Measurements from ENCODE around the gene ESYT2. TPM values are rescaled to one million over a fixed set of nuclear protein-coding genes. Genes with fewer than 3 reads are reported as not detected.

ESYT2 gene
- total RNA-seq, 1 experiment from 2014 or later, result 39.0 TPM

DNA sequence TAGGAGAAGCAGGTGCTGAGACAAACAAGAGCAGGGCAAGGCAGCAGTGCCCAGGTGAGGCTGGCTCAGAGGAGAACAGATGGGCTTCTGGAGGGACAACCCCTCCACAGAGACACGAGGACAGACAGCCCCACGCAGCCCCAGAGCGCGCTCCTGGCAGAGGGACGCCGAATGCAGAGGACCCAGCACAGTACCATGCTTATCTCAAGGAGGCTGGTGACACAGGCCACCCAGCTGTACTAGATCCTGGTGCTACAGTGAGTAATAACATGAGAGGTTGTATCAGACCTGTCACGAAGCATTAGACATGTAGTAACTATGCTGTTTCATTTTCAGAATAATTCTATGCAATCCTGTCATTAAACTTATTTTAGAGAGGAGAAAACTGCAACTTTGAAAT lies 64.3 kb downstream of the ESYT2 start:
- Mint-ChIP-seq H3K9me3 (no peaks in the 10 kb centered on the region), H3K4me3 (no peak overlapping the region), H3K36me3 (ENCODE audit: insufficient read depth in 1 of 3, low read depth in 3 of 3) (peaks cover 5 to 43% (median 33%) of the 10 kb centered on the region in 3 experiments; a peak in 6 of 7 replicates), H3K27me3 (ENCODE audit: low read depth) (no peaks in the 10 kb centered on the region), H3K27ac (peak overlapping the region in 1 of 3 experiments; percentile 50; a peak in 1 of 7 replicates), H3K4me1 (peaks cover 4 to 6% of the 10 kb centered on the region in 2 experiments; a peak in 1 of 4 replicates)
- Histone ChIP-seq H3K18ac (ENCODE audit: insufficient read length, low read depth, low read length) (no peak overlapping the region), H3K14ac (ENCODE audit: insufficient read depth, low read length) (no peak overlapping the region), H2BK120ac (ENCODE audit: low read depth, low read length, poor library complexity, severe bottlenecking) (no peak overlapping the region), H3T11ph (ENCODE audit: low read length) (no peak overlapping the region), H3K56ac (ENCODE audit: insufficient read length, low read depth, low read length) (no peak overlapping the region), H2AFZ (ENCODE audit: low read length) (no peak overlapping the region), H2BK12ac (ENCODE audit: insufficient read length, low read depth, low read length) (no peak overlapping the region), H3K23me2 (ENCODE audit: insufficient read length, low read depth, low read length, poor library complexity, severe bottlenecking) (no peaks in the 10 kb centered on the region), H3K27me3 (ENCODE audit: insufficient read depth, low read length) (no peaks in the 10 kb centered on the region), H3K4me1 (ENCODE audit: insufficient read depth, low read length) (no peaks in the 10 kb centered on the region), H3K4ac (ENCODE audit: low read depth, low read length) (no peak overlapping the region), H4K8ac (replicated peaks; ENCODE audit: insufficient read length, low read depth, low read length) (no peak overlapping the region), H3K4me2 (ENCODE audit: insufficient read depth, insufficient read length, low read length) (no peak overlapping the region), H4K91ac (ENCODE audit: insufficient read length, low read depth, low read length) (no peak overlapping the region), H2BK20ac (ENCODE audit: low read depth, low read length, poor library complexity, severe bottlenecking) (no peak overlapping the region), H4K5ac (ENCODE audit: insufficient read length, low read depth, low read length) (no peak overlapping the region), H4K20me1 (ENCODE audit: control insufficient read depth, insufficient read depth, insufficient read length) (no peaks in the 10 kb centered on the region), H2BK5ac (ENCODE audit: insufficient read length, low read length) (no peak overlapping the region), H3K9me3 (ENCODE audit: control insufficient read depth, low read depth, low read length) (no peaks in the 10 kb centered on the region), H3K79me2 (ENCODE audit: insufficient read depth, low read length) (no peaks in the 10 kb centered on the region), H3K23ac (ENCODE audit: insufficient read length, low read depth, low read length) (no peak overlapping the region), H3K9ac (ENCODE audit: extremely low read depth, insufficient read length, low read length) (no peak overlapping the region), H2BK15ac (ENCODE audit: low read depth, low read length) (no peak overlapping the region), H3K27ac (ENCODE audit: insufficient read length, low read depth, low read length) (no peak overlapping the region), H2AK5ac (ENCODE audit: insufficient read length, low read length) (no peak overlapping the region), H3K79me1 (ENCODE audit: insufficient read depth, low read depth, low read length, poor library complexity, severe bottlenecking) (no peaks in the 10 kb centered on the region)
- DNase-seq, result no peak
- WGBS (ENCODE audit: extremely low coverage, insufficient read length, low lambda C conversion rate), result no CpG with 5 or more reads among the region's 7 CpGs
- TF ChIP-seq, protein P1, sequence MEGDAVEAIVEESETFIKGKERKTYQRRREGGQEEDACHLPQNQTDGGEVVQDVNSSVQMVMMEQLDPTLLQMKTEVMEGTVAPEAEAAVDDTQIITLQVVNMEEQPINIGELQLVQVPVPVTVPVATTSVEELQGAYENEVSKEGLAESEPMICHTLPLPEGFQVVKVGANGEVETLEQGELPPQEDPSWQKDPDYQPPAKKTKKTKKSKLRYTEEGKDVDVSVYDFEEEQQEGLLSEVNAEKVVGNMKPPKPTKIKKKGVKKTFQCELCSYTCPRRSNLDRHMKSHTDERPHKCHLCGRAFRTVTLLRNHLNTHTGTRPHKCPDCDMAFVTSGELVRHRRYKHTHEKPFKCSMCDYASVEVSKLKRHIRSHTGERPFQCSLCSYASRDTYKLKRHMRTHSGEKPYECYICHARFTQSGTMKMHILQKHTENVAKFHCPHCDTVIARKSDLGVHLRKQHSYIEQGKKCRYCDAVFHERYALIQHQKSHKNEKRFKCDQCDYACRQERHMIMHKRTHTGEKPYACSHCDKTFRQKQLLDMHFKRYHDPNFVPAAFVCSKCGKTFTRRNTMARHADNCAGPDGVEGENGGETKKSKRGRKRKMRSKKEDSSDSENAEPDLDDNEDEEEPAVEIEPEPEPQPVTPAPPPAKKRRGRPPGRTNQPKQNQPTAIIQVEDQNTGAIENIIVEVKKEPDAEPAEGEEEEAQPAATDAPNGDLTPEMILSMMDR (conservative IDR thresholded peaks at IDR 0.05), result no peak
